ENCODE results near the gene WNT6.
A peak's percentile ranks its signal among the peaks of the same experiment; 100 is the strongest.

The WNT6 gene

DNA sequence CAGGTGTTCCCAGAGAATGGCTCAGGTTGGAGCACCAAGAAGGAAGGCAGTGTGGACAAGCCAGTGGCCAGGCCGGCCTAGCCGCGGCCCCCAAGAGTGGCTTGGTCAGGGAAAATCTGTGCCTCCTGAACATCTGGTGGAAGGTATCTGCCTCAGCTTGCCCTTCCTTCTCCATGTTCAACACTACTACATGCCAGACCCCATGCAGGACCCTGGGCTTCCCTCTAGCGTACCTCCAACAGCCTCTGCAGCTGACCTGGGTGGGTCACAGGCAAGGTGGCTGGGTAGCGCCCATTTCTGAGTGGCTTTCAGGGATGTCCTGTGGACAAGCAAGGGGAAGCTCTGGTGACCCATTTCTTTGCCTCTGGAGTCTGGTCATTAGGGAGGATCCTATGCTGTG lies 28.7 kb downstream of the WNT6 start:
- peak overlapping the region; percentile 95; the same call in 1 of the 2 replicates for H3K27ac ChIP-seq (ENCODE audit: low read depth, low read length)
- H3K9ac ChIP-seq (ENCODE audit: low read length): no peak overlapping the region
- no peaks in the 10 kb centered on the region for H3K27me3 ChIP-seq (ENCODE audit: low read length)
- no peaks in the 10 kb centered on the region for H3K9me3 ChIP-seq (ENCODE audit: insufficient read depth, low read length)
- no peak overlapping the region for H3K4me2 ChIP-seq (ENCODE audit: low read depth, low read length, poor library complexity, severe bottlenecking)
- H3F3A ChIP-seq (ENCODE audit: insufficient read depth): peaks cover 52% of the 10 kb centered on the region
- H4K20me1 ChIP-seq (ENCODE audit: low read depth, low read length): no peaks in the 10 kb centered on the region
- no peak overlapping the region for H3K4me3 ChIP-seq (ENCODE audit: insufficient read depth, low read length, poor library complexity, severe bottlenecking)
- no peaks in the 10 kb centered on the region for H3K9me2 ChIP-seq (replicated peaks; ENCODE audit: insufficient read depth, low read length)
- no peak overlapping the region for H2AFZ ChIP-seq (ENCODE audit: low read depth, low read length, severe bottlenecking)
- no peaks in the 10 kb centered on the region for H3K36me3 ChIP-seq (ENCODE audit: low read length)
- H3K79me2 ChIP-seq (ENCODE audit: insufficient read depth, low read length): peaks cover 6% of the 10 kb centered on the region; the same call in 1 of the 2 replicates
- TF ChIP-seq EZH2phosphoT487 (conservative IDR thresholded peaks at IDR 0.05; ENCODE audit: low read length): no peak

DNA sequence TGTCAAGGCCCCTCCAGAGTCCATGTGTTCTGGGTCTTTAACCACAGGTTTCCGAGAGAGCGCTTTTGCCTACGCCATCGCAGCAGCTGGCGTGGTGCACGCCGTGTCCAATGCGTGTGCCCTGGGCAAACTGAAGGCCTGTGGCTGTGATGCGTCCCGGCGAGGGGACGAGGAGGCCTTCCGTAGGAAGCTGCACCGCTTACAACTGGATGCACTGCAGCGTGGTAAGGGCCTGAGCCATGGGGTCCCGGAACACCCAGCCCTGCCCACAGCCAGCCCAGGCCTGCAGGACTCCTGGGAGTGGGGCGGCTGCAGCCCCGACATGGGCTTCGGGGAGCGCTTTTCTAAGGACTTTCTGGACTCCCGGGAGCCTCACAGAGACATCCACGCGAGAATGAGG lies 30.3 kb downstream of the WNT6 start:
- TF ChIP-seq EZH2phosphoT487 (conservative IDR thresholded peaks at IDR 0.05; ENCODE audit: low read length): no peak
- TF ChIP-seq, protein P1, sequence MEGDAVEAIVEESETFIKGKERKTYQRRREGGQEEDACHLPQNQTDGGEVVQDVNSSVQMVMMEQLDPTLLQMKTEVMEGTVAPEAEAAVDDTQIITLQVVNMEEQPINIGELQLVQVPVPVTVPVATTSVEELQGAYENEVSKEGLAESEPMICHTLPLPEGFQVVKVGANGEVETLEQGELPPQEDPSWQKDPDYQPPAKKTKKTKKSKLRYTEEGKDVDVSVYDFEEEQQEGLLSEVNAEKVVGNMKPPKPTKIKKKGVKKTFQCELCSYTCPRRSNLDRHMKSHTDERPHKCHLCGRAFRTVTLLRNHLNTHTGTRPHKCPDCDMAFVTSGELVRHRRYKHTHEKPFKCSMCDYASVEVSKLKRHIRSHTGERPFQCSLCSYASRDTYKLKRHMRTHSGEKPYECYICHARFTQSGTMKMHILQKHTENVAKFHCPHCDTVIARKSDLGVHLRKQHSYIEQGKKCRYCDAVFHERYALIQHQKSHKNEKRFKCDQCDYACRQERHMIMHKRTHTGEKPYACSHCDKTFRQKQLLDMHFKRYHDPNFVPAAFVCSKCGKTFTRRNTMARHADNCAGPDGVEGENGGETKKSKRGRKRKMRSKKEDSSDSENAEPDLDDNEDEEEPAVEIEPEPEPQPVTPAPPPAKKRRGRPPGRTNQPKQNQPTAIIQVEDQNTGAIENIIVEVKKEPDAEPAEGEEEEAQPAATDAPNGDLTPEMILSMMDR (IDR thresholded peaks at IDR 0.05; ENCODE audit: insufficient read depth, low read length, poor library complexity, severe bottlenecking): no peak
- Histone ChIP-seq H2AFZ (ENCODE audit: low read depth, low read length, severe bottlenecking) (no peak overlapping the region), H3K4me3 (ENCODE audit: insufficient read depth, low read length, poor library complexity, severe bottlenecking) (no peak overlapping the region), H3K9me2 (replicated peaks; ENCODE audit: insufficient read depth, low read length) (no peaks in the 10 kb centered on the region), H3K9me3 (ENCODE audit: insufficient read depth, low read length) (no peaks in the 10 kb centered on the region), H3F3A (ENCODE audit: insufficient read depth) (peaks cover 62% of the 10 kb centered on the region), H3K36me3 (ENCODE audit: low read length) (no peaks in the 10 kb centered on the region), H4K20me1 (ENCODE audit: low read depth, low read length) (no peaks in the 10 kb centered on the region), H3K9ac (ENCODE audit: low read length) (no peak overlapping the region), H3K4me2 (ENCODE audit: low read depth, low read length, poor library complexity, severe bottlenecking) (no peak overlapping the region), H3K79me2 (ENCODE audit: insufficient read depth, low read length) (peaks cover 6% of the 10 kb centered on the region; the same call in 1 of the 2 replicates), H3K27ac (ENCODE audit: low read depth, low read length) (no peak overlapping the region; the same call in 1 of the 2 replicates), H3K27me3 (ENCODE audit: low read length) (no peaks in the 10 kb centered on the region)

DNA sequence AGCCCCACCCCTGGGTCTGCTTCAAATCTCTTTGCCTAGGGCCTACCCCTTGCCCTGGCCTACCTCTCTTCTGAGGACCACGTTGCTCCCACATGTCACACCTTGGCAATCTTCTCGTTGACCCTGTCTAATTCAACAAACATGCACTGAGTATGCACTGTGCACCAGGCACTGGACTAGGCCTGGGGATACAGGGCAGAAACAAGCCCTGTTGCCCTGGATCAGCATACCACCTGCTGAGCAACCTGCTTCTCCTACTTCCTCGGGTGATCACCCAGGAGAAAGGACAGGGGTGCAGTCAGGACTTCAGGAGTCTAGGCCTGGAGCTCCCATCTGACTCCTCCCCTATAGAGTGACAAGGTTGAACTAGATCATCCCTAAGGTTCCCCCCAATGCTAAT lies 30.8 kb downstream of the WNT6 start:
- H2AFZ ChIP-seq (ENCODE audit: low read depth, low read length, severe bottlenecking): no peak overlapping the region
- no peak overlapping the region for H3K4me2 ChIP-seq (ENCODE audit: low read depth, low read length, poor library complexity, severe bottlenecking)
- peaks cover 6% of the 10 kb centered on the region; the same call in 1 of the 2 replicates for H3K79me2 ChIP-seq (ENCODE audit: insufficient read depth, low read length)
- peak overlapping the region; percentile 96 for H3K27ac ChIP-seq (ENCODE audit: low read depth, low read length)
- no peaks in the 10 kb centered on the region for H3K27me3 ChIP-seq (ENCODE audit: low read length)
- no peaks in the 10 kb centered on the region for H3K9me3 ChIP-seq (ENCODE audit: insufficient read depth, low read length)
- H4K20me1 ChIP-seq (ENCODE audit: low read depth, low read length): no peaks in the 10 kb centered on the region
- H3K36me3 ChIP-seq (ENCODE audit: low read length): no peaks in the 10 kb centered on the region
- H3F3A ChIP-seq (ENCODE audit: insufficient read depth): peaks cover 61% of the 10 kb centered on the region
- H3K9ac ChIP-seq (ENCODE audit: low read length): no peak overlapping the region
- H3K4me3 ChIP-seq (ENCODE audit: insufficient read depth, low read length, poor library complexity, severe bottlenecking): no peak overlapping the region
- H3K9me2 ChIP-seq (replicated peaks; ENCODE audit: insufficient read depth, low read length): no peaks in the 10 kb centered on the region
- TF ChIP-seq, protein P1 (IDR thresholded peaks at IDR 0.05; ENCODE audit: insufficient read depth, low read length, poor library complexity, severe bottlenecking): no peak
- no peak for TF ChIP-seq EZH2phosphoT487 (conservative IDR thresholded peaks at IDR 0.05; ENCODE audit: low read length)

DNA sequence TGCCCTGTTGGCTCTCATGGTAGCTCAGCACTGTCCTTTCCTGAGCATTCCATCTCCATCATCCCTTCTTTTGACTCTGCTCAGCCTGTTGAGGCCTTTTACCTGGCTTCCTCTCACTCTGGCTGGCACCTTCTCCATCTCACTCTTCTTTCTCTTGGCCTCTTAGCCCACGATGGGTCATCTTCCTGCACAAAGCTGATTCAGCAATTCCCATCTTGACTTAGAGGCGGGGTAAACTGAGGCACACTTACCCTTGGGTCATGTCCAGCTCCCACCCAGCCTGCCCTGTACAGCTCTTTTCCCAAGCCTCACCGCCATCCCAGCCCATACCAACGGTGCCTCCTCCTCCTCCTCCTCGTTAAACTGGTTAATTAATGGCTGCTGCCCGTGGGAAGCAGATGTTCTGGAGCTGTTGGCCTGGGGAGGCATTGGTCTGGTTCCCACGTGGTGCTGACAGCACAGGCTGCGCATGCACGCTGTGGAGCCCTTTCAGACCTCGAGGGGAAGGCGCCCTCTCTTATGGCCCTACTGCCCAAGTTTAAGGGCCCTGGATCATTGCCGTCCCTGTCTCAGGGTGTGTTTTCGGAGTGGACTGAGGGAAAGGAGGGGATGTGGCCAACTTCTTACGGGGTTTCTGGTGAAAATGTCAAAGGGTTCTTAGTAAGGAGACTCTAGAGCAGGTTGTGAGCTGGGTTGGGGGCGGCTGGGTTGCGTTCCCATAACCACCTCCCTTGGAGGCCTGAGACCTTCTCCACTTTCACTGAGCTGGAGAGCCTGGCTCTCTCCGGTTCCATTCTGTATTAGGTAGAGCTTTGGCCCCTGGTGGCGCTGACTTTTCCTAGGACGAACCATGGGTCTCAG lies 31.9 kb downstream of the WNT6 start:
- no peaks in the 10 kb centered on the region for H3K27me3 ChIP-seq (ENCODE audit: low read length)
- H4K20me1 ChIP-seq (ENCODE audit: low read depth, low read length): no peaks in the 10 kb centered on the region

More for the DNA sequence above, 31.9 kb downstream of the WNT6 start:
- H3F3A ChIP-seq (ENCODE audit: insufficient read depth): peaks cover 61% of the 10 kb centered on the region
- H3K79me2 ChIP-seq (ENCODE audit: insufficient read depth, low read length): peaks cover 6% of the 10 kb centered on the region; the same call in 1 of the 2 replicates
- TF ChIP-seq, protein P1 (IDR thresholded peaks at IDR 0.05; ENCODE audit: insufficient read depth, low read length, poor library complexity, severe bottlenecking): no peak
- no peak for TF ChIP-seq EZH2phosphoT487 (conservative IDR thresholded peaks at IDR 0.05; ENCODE audit: low read length)
- no peaks in the 10 kb centered on the region for H3K9me3 ChIP-seq (ENCODE audit: insufficient read depth, low read length)
- no peak overlapping the region for H3K4me3 ChIP-seq (ENCODE audit: insufficient read depth, low read length, poor library complexity, severe bottlenecking)
- H2AFZ ChIP-seq (ENCODE audit: low read depth, low read length, severe bottlenecking): no peak overlapping the region
- H3K9ac ChIP-seq (ENCODE audit: low read length): peak overlapping the region; percentile 66
- H3K4me2 ChIP-seq (ENCODE audit: low read depth, low read length, poor library complexity, severe bottlenecking): peak overlapping the region; percentile 64
- no peaks in the 10 kb centered on the region for H3K9me2 ChIP-seq (replicated peaks; ENCODE audit: insufficient read depth, low read length)
- no peaks in the 10 kb centered on the region for H3K36me3 ChIP-seq (ENCODE audit: low read length)
- peak overlapping the region; percentile 96 for H3K27ac ChIP-seq (ENCODE audit: low read depth, low read length)
